ENCODE data around the gene TNIK. TPM values are rescaled to one million over a fixed set of nuclear protein-coding genes. Genes with fewer than 3 reads are reported as not detected.

The TNIK gene
- total and polyA plus RNA-seq, 2 of the 4 experiments (the other 2 are of a cell fraction): 3.4 to 6.3 TPM

DNA sequence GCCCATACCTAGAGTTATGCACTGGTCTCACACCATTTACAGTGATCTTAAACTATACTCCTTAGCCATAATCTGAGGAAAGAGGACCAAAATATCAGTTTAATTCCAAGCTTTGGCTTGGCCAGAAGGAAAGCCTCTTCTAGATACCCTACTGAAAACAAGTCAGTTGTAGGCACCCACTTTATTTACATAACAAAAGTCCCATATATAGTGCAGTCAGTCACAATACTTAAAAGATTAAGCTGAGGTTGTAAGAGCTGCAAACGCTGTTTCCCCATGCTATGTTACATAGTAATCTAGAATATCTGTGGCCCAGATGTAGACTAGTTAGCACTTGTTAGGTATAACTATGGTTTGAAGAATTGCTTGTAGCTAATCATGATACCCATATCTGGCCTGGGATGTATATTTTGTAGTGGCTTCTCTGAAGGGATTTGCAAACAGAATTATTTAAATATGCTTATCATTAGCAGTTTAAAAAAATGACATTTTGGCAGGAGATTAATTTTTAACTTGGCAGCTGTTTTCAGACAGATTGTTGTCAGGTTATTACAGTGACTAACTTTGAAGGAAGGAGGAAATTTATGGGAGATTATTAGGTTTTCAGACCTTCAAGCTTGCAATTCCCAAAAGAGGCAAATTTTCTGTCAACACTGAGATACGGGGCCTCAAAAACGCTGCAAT is 273.2 kb downstream of the TNIK start:
- Histone ChIP-seq H2AK5ac (ENCODE audit: low read depth, low read length) (no peak overlapping the region), H3K9ac (ENCODE audit: low read depth, low read length) (no peak overlapping the region), H3K23ac (ENCODE audit: low read depth, low read length) (no peak overlapping the region), H3K4me3 (ENCODE audit: insufficient read depth, low read depth, low read length) (no peak overlapping the region), H3K27me3 (ENCODE audit: control insufficient read depth, insufficient read depth, low read length) (no peaks in the 10 kb centered on the region), H2BK15ac (ENCODE audit: low read depth, low read length) (no peak overlapping the region), H3K79me1 (ENCODE audit: low read depth in 1 of 2, low read length in 2 of 2) (no peaks in the 10 kb centered on the region), H3K9me1 (ENCODE audit: insufficient read depth, low read length) (no peaks in the 10 kb centered on the region), H3K36me3 (ENCODE audit: control insufficient read depth, insufficient read depth, low read length) (no peaks in the 10 kb centered on the region), H3K18ac (ENCODE audit: low read depth, low read length) (no peak overlapping the region), H2AK9ac (replicated peaks; ENCODE audit: low read depth, low read length, poor library complexity) (no peak overlapping the region), H3K27ac (ENCODE audit: insufficient read depth, low read length) (no peak overlapping the region), H2BK5ac (ENCODE audit: low read depth, low read length, poor library complexity, severe bottlenecking) (no peak overlapping the region), H2BK120ac (ENCODE audit: low read depth, low read length) (no peak overlapping the region), H2BK20ac (ENCODE audit: low read depth, low read length) (no peak overlapping the region), H4K8ac (ENCODE audit: low read depth in 2 of 2, low read length in 2 of 2) (no peak overlapping the region), H2AFZ (replicated peaks; ENCODE audit: low read length, poor library complexity) (no peak overlapping the region), H3K4me1 (ENCODE audit: control insufficient read depth, insufficient read depth, low read length) (peaks cover 5% of the 10 kb centered on the region), H3K4ac (ENCODE audit: low read depth, low read length) (no peak overlapping the region), H4K20me1 (ENCODE audit: insufficient read depth, low read length) (no peaks in the 10 kb centered on the region), H4K91ac (ENCODE audit: insufficient read depth, low read depth, low read length) (no peak overlapping the region), H4K5ac (ENCODE audit: low read depth, low read length) (no peak overlapping the region), H3K9me3 (ENCODE audit: control insufficient read depth, insufficient read depth, low read length) (no peaks in the 10 kb centered on the region), H3K14ac (replicated peaks; ENCODE audit: low read depth, low read length) (no peak overlapping the region), H3K56ac (ENCODE audit: extremely low read depth, insufficient read depth, low read length) (no peak overlapping the region), H3K4me2 (ENCODE audit: low read depth, low read length) (no peak overlapping the region)
- no TSS peak for BruUV-seq (replicated peaks)
- ATAC-seq (ENCODE audit: low read depth) (no peak), DNase-seq (no peak)
- dilution Hi-C loops (cut with HindIII; ENCODE audit: low sequenced_read_pairs, unreplicated experiment) (no loop called here), intact Hi-C loops (cut with micrococcal nuclease) (loop anchor here (1.0 kb wide), 2 partner anchors 273 to 379 kb away; partner anchors contain the start of gene TNIK), in situ Hi-C loops (cut with MboI; ENCODE audit: low sequenced_read_pairs) (loop anchor here (5.0 to 10.0 kb wide), 2 partner anchors 222 to 380 kb away; no protein-coding TSS in a partner anchor)
- TF ChIP-seq MAZ (IDR thresholded peaks at IDR 0.05; ENCODE audit: borderline replicate concordance, low read depth, low read length) (no peak), RAD21 (IDR thresholded peaks at IDR 0.05; ENCODE audit: low read length) (no peak), NFE2L2 (IDR thresholded peaks at IDR 0.05; ENCODE audit: low read depth, low read length) (no peak), SMC3 (IDR thresholded peaks at IDR 0.05; ENCODE audit: low read depth, low read length) (no peak), MXI1 (IDR thresholded peaks at IDR 0.05; ENCODE audit: borderline replicate concordance, low read depth, low read length) (no peak), FOS (IDR thresholded peaks at IDR 0.05; ENCODE audit: low read depth, low read length) (no peak), MAFK (IDR thresholded peaks at IDR 0.05; ENCODE audit: low read depth, low read length) (no peak), RCOR1 (IDR thresholded peaks at IDR 0.05; ENCODE audit: insufficient replicate concordance, low read length) (no peak), BHLHE40 (IDR thresholded peaks at IDR 0.05; ENCODE audit: low read depth, low read length) (no peak), CHD1 (IDR thresholded peaks at IDR 0.05; ENCODE audit: low read depth, low read length) (no peak), RFX5 (IDR thresholded peaks at IDR 0.05; ENCODE audit: low read depth, low read length) (no peak), CEBPB (IDR thresholded peaks at IDR 0.05; ENCODE audit: low read depth, low read length) (no peak), POLR2A (IDR thresholded peaks at IDR 0.05; ENCODE audit: low read depth, low read length) (no peak)
- TF ChIP-seq, protein P1, sequence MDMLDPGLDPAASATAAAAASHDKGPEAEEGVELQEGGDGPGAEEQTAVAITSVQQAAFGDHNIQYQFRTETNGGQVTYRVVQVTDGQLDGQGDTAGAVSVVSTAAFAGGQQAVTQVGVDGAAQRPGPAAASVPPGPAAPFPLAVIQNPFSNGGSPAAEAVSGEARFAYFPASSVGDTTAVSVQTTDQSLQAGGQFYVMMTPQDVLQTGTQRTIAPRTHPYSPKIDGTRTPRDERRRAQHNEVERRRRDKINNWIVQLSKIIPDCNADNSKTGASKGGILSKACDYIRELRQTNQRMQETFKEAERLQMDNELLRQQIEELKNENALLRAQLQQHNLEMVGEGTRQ (IDR thresholded peaks at IDR 0.05; ENCODE audit: low read depth, low read length): no peak
- TF ChIP-seq, protein P2, sequence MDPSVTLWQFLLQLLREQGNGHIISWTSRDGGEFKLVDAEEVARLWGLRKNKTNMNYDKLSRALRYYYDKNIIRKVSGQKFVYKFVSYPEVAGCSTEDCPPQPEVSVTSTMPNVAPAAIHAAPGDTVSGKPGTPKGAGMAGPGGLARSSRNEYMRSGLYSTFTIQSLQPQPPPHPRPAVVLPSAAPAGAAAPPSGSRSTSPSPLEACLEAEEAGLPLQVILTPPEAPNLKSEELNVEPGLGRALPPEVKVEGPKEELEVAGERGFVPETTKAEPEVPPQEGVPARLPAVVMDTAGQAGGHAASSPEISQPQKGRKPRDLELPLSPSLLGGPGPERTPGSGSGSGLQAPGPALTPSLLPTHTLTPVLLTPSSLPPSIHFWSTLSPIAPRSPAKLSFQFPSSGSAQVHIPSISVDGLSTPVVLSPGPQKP (IDR thresholded peaks at IDR 0.05; ENCODE audit: borderline replicate concordance, low read depth, low read length): no peak
- TF ChIP-seq, protein P3, sequence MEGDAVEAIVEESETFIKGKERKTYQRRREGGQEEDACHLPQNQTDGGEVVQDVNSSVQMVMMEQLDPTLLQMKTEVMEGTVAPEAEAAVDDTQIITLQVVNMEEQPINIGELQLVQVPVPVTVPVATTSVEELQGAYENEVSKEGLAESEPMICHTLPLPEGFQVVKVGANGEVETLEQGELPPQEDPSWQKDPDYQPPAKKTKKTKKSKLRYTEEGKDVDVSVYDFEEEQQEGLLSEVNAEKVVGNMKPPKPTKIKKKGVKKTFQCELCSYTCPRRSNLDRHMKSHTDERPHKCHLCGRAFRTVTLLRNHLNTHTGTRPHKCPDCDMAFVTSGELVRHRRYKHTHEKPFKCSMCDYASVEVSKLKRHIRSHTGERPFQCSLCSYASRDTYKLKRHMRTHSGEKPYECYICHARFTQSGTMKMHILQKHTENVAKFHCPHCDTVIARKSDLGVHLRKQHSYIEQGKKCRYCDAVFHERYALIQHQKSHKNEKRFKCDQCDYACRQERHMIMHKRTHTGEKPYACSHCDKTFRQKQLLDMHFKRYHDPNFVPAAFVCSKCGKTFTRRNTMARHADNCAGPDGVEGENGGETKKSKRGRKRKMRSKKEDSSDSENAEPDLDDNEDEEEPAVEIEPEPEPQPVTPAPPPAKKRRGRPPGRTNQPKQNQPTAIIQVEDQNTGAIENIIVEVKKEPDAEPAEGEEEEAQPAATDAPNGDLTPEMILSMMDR (conservative IDR thresholded peaks at IDR 0.05; ENCODE audit: low read depth, low read length): no peak
- ChIA-PET POLR2A (ENCODE audit: unreplicated experiment) (no interaction called here), CTCF (interaction anchor here (0.6 to 1.0 kb wide), 2 partner anchors 334 to 340 kb away, joined by 4 to 7 read pairs; no protein-coding TSS in a partner anchor)
- no CpG with 5 or more reads among the region's 3 CpGs for WGBS, 2 experiments (ENCODE audit: extremely low coverage in 2 of 2, insufficient read length in 1 of 2)

Data from IMR-90 (cell line).